HEK293 (cell line): ENCODE measurements around the gene TBC1D30.

Experiments used
- GLI4 ChIP-seq: fragments of 450-650 bp; formaldehyde crosslinking; IDR thresholded peaks from 2 replicates; pipeline ENCODE4 v1.5.1; 2016; ENCODE audit warnings: missing biosample characterization, missing genetic modification characterization
- GLIS1 ChIP-seq: fragments of 450-650 bp; formaldehyde crosslinking; IDR thresholded peaks from 2 replicates; pipeline ENCODE4 v1.5.1; 2016; ENCODE audit warnings: missing biosample characterization, missing genetic modification characterization
- GLIS2 ChIP-seq: fragments of 450-650 bp; formaldehyde crosslinking; IDR thresholded peaks from 2 replicates; pipeline ENCODE4 v1.5.1; 2016; ENCODE audit warnings: missing biosample characterization, missing genetic modification characterization
- KLF1 ChIP-seq: fragments of 450-650 bp; formaldehyde crosslinking; IDR thresholded peaks from 2 replicates; pipeline ENCODE4 v1.5.1; 2016; ENCODE audit warnings: missing biosample characterization, missing genetic modification characterization
- KLF16 ChIP-seq: fragments of 450-650 bp; formaldehyde crosslinking; IDR thresholded peaks from 2 replicates; pipeline ENCODE4 v1.5.1; 2017; ENCODE audit warnings: missing biosample characterization, missing genetic modification characterization
- KLF9 ChIP-seq: fragments of 450-650 bp; formaldehyde crosslinking; IDR thresholded peaks from 2 replicates; pipeline ENCODE4 v1.5.1; 2016; ENCODE audit warnings: missing biosample characterization, missing genetic modification characterization, low read depth
- MYNN ChIP-seq: fragments of 450-650 bp; formaldehyde crosslinking; IDR thresholded peaks from 2 replicates; pipeline ENCODE4 v1.5.1; 2016; ENCODE audit warnings: missing biosample characterization, missing genetic modification characterization, borderline replicate concordance
- SP3 ChIP-seq: fragments of 450-650 bp; formaldehyde crosslinking; IDR thresholded peaks from 2 replicates; pipeline ENCODE4 v1.5.1; 2016; ENCODE audit warnings: missing biosample characterization, missing genetic modification characterization
- ZBTB20 ChIP-seq: fragments of 450-650 bp; formaldehyde crosslinking; IDR thresholded peaks from 2 replicates; pipeline ENCODE4 v1.5.1; 2016; ENCODE audit warnings: missing biosample characterization, missing genetic modification characterization
- ZBTB21 ChIP-seq: fragments of 450-650 bp; formaldehyde crosslinking; IDR thresholded peaks from 2 replicates; pipeline ENCODE4 v1.5.1; 2017; ENCODE audit warnings: missing biosample characterization, missing genetic modification characterization
- ZBTB8A ChIP-seq: fragments of 450-650 bp; formaldehyde crosslinking; IDR thresholded peaks from 2 replicates; pipeline ENCODE4 v1.5.1; 2016; ENCODE audit warnings: missing biosample characterization, missing genetic modification characterization
- ZFP41 ChIP-seq: fragments of 450-650 bp; formaldehyde crosslinking; IDR thresholded peaks from 2 replicates; pipeline ENCODE4 v1.5.1; 2016; ENCODE audit warnings: missing biosample characterization, missing genetic modification characterization, borderline replicate concordance
- ZNF140 ChIP-seq: fragments of 450-650 bp; formaldehyde crosslinking; IDR thresholded peaks from 2 replicates; pipeline ENCODE4 v1.5.1; 2016; ENCODE audit warnings: missing biosample characterization, missing genetic modification characterization
- ZNF16 ChIP-seq: fragments of 450-650 bp; formaldehyde crosslinking; IDR thresholded peaks from 2 replicates; pipeline ENCODE4 v1.5.1; 2016; ENCODE audit warnings: low read depth, missing biosample characterization, missing genetic modification characterization
- ZNF341 ChIP-seq: fragments of 450-650 bp; formaldehyde crosslinking; IDR thresholded peaks from 2 replicates; pipeline ENCODE4; 2016; ENCODE audit warnings: low read depth, missing biosample characterization, missing genetic modification characterization
- ZNF37A ChIP-seq: fragments of 450-650 bp; IDR thresholded peaks from 2 replicates; pipeline ENCODE4 v1.5.1; 2018; ENCODE audit warnings: missing biosample characterization, missing genetic modification characterization
- ZNF423 ChIP-seq: fragments of 450-650 bp; formaldehyde crosslinking; IDR thresholded peaks from 2 replicates; pipeline ENCODE4 v1.5.1; 2016; ENCODE audit warnings: missing biosample characterization, missing genetic modification characterization
- ZNF48 ChIP-seq: fragments of 450-650 bp; formaldehyde crosslinking; IDR thresholded peaks from 2 replicates; pipeline ENCODE4 v1.5.1; 2016; ENCODE audit warnings: missing biosample characterization, missing genetic modification characterization
- ZNF560 ChIP-seq: fragments of 450-650 bp; formaldehyde crosslinking; IDR thresholded peaks from 2 replicates; pipeline ENCODE4 v1.5.1; 2017; ENCODE audit warnings: missing biosample characterization, missing genetic modification characterization, borderline replicate concordance
- ZNF585B ChIP-seq: fragments of 450-650 bp; formaldehyde crosslinking; IDR thresholded peaks from 2 replicates; pipeline ENCODE4 v1.5.1; 2016; ENCODE audit warnings: missing biosample characterization, missing genetic modification characterization
- ZNF624 ChIP-seq: fragments of 450-650 bp; formaldehyde crosslinking; IDR thresholded peaks from 2 replicates; pipeline ENCODE4 v1.5.1; 2017; ENCODE audit warnings: missing biosample characterization, missing genetic modification characterization
- ZNF654 ChIP-seq: fragments of 450-650 bp; formaldehyde crosslinking; IDR thresholded peaks from 2 replicates; pipeline ENCODE4 v1.5.1; 2016; ENCODE audit warnings: low read depth, missing biosample characterization, missing genetic modification characterization
- ZNF837 ChIP-seq: fragments of 450-650 bp; formaldehyde crosslinking; IDR thresholded peaks from 2 replicates; pipeline ENCODE4 v1.5.1; 2016; ENCODE audit warnings: missing biosample characterization, missing genetic modification characterization
- ZNF843 ChIP-seq: fragments of 450-650 bp; formaldehyde crosslinking; IDR thresholded peaks from 2 replicates; pipeline ENCODE4 v1.5.1; 2016; ENCODE audit warnings: missing biosample characterization, missing genetic modification characterization
- ZSCAN16 ChIP-seq: fragments of 450-650 bp; formaldehyde crosslinking; IDR thresholded peaks from 2 replicates; pipeline ENCODE4 v1.5.1; 2016; ENCODE audit warnings: missing biosample characterization, missing genetic modification characterization
- ZXDB ChIP-seq: fragments of 450-650 bp; formaldehyde crosslinking; IDR thresholded peaks from 2 replicates; pipeline ENCODE4 v1.5.1; 2016; ENCODE audit warnings: missing biosample characterization, missing genetic modification characterization
- TF ChIP-seq, protein P1 (sequence below): fragments of 450-650 bp; formaldehyde crosslinking; IDR thresholded peaks from 2 replicates; pipeline ENCODE4 v1.5.1; 2016; ENCODE audit warnings: missing biosample characterization, missing genetic modification characterization
- TF ChIP-seq, protein P2 (sequence below): fragments of 450-650 bp; formaldehyde crosslinking; IDR thresholded peaks from 2 replicates; pipeline ENCODE4 v1.5.1; 2016; ENCODE audit warnings: missing biosample characterization, missing genetic modification characterization
- TF ChIP-seq, protein P3 (sequence below): fragments of 450-650 bp; formaldehyde crosslinking; IDR thresholded peaks from 2 replicates; pipeline ENCODE4 v1.5.1; 2016; ENCODE audit warnings: missing biosample characterization, missing genetic modification characterization
- TF ChIP-seq, protein P4 (sequence below): fragments of 450-650 bp; formaldehyde crosslinking; IDR thresholded peaks from 2 replicates; pipeline ENCODE4 v1.5.0; 2017; ENCODE audit warnings: missing biosample characterization, missing genetic modification characterization, borderline replicate concordance
- TF ChIP-seq, protein P5 (sequence below): fragments of 450-650 bp; IDR thresholded peaks from 2 replicates; pipeline ENCODE4 v1.5.1; 2018; ENCODE audit warnings: missing biosample characterization, mild to moderate bottlenecking, missing genetic modification characterization

TBC1D30 gene

DNA sequence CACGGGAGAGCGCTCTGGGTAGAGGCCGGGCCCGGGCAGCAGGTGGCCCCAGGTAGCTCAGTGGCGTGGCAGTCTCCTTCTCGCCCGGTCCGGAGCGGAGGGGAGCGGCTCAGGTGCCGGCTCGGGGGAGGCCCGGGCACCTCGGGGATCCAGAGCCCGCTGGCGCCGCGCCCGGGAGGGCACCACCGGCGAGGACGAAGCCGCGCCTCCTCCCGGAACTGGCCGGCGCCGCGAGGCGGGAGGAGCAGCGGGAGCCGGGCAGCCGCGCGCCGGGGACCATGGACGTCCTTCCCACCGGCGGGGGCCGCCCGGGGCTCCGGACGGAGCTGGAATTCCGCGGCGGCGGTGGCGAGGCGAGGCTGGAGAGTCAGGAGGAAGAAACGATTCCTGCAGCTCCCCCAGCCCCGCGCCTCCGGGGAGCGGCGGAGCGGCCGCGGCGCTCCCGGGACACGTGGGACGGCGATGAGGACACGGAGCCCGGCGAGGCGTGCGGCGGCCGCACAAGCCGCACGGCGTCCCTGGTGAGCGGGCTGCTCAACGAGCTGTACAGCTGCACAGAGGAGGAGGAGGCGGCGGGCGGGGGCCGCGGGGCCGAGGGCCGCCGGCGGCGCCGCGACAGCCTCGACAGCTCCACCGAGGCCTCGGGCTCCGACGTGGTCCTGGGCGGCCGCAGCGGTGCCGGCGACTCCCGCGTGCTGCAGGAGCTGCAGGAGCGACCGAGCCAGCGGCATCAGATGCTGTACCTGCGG, 43.7 kb upstream of the TBC1D30 start (continued):
- TF ChIP-seq ZNF37A (no peak), KLF1 (tag by site-specific recombination) (no peak), GLIS2 (tag by site-specific recombination) (peak; percentile 90), ZNF837 (tag by site-specific recombination) (no peak), ZNF560 (no peak), KLF9 (tag by site-specific recombination) (0 out of 2 replicates have a peak, but pooled peaks have one; percentile 7), ZNF423 (tag by site-specific recombination) (0 out of 2 replicates have a peak, but pooled peaks have one; percentile 55), ZFP41 (tag by site-specific recombination) (no peak), SP3 (tag by site-specific recombination) (peak; percentile 48; the same call in 1 of the 2 replicates), ZBTB20 (tag by site-specific recombination) (peak; percentile 92), GLI4 (tag by site-specific recombination) (no peak), ZNF585B (tag by site-specific recombination) (peak; percentile 51; the same call in 1 of the 2 replicates), ZSCAN16 (tag by site-specific recombination) (0 out of 2 replicates have a peak, but pooled peaks have one; percentile 17), ZBTB21 (no peak), ZNF140 (tag by site-specific recombination) (no peak), ZBTB8A (peak; percentile 73), KLF16 (tag by site-specific recombination) (no peak; the same call in 1 of the 2 replicates), GLIS1 (tag by site-specific recombination) (peak; percentile 59; the same call in 1 of the 2 replicates), ZNF341 (tag by site-specific recombination) (peak; percentile 82), ZNF16 (tag by site-specific recombination) (no peak), ZNF843 (tag by site-specific recombination) (no peak), MYNN (no peak), ZNF624 (no peak), ZNF654 (tag by site-specific recombination) (no peak), ZNF48 (no peak), ZXDB (tag by site-specific recombination) (no peak)
- TF ChIP-seq, protein P1, sequence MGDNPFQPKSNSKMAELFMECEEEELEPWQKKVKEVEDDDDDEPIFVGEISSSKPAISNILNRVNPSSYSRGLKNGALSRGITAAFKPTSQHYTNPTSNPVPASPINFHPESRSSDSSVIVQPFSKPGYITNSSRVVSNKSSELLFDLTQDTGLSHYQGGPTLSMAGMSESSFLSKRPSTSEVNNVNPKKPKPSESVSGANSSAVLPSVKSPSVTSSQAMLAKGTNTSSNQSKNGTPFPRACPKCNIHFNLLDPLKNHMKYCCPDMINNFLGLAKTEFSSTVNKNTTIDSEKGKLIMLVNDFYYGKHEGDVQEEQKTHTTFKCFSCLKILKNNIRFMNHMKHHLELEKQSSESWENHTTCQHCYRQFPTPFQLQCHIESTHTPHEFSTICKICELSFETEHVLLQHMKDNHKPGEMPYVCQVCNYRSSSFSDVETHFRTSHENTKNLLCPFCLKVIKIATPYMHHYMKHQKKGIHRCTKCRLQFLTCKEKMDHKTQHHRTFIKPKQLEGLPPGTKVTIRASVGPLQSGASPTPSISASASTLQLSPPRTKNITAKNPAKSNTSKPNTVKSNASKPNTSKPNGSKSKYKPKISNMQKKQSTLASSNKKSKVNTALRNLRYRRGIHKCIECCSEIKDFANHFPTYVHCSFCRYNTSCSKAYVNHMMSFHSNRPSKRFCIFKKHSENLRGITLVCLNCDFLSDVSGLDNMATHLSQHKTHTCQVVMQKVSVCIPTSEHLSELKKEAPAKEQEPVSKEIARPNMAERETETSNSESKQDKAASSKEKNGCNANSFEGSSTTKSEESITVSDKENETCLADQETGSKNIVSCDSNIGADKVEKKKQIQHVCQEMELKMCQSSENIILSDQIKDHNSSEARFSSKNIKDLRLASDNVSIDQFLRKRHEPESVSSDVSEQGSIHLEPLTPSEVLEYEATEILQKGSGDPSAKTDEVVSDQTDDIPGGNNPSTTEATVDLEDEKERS = no peak
- TF ChIP-seq, protein P2, sequence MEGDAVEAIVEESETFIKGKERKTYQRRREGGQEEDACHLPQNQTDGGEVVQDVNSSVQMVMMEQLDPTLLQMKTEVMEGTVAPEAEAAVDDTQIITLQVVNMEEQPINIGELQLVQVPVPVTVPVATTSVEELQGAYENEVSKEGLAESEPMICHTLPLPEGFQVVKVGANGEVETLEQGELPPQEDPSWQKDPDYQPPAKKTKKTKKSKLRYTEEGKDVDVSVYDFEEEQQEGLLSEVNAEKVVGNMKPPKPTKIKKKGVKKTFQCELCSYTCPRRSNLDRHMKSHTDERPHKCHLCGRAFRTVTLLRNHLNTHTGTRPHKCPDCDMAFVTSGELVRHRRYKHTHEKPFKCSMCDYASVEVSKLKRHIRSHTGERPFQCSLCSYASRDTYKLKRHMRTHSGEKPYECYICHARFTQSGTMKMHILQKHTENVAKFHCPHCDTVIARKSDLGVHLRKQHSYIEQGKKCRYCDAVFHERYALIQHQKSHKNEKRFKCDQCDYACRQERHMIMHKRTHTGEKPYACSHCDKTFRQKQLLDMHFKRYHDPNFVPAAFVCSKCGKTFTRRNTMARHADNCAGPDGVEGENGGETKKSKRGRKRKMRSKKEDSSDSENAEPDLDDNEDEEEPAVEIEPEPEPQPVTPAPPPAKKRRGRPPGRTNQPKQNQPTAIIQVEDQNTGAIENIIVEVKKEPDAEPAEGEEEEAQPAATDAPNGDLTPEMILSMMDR (tag by site-specific recombination) = peak; percentile 47
- TF ChIP-seq, protein P3, sequence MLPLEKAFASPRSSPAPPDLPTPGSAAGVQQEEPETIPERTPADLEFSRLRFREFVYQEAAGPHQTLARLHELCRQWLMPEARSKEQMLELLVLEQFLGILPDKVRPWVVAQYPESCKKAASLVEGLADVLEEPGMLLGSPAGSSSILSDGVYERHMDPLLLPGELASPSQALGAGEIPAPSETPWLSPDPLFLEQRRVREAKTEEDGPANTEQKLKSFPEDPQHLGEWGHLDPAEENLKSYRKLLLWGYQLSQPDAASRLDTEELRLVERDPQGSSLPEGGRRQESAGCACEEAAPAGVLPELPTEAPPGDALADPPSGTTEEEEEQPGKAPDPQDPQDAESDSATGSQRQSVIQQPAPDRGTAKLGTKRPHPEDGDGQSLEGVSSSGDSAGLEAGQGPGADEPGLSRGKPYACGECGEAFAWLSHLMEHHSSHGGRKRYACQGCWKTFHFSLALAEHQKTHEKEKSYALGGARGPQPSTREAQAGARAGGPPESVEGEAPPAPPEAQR (tag by site-specific recombination) = no peak
- TF ChIP-seq, protein P4, sequence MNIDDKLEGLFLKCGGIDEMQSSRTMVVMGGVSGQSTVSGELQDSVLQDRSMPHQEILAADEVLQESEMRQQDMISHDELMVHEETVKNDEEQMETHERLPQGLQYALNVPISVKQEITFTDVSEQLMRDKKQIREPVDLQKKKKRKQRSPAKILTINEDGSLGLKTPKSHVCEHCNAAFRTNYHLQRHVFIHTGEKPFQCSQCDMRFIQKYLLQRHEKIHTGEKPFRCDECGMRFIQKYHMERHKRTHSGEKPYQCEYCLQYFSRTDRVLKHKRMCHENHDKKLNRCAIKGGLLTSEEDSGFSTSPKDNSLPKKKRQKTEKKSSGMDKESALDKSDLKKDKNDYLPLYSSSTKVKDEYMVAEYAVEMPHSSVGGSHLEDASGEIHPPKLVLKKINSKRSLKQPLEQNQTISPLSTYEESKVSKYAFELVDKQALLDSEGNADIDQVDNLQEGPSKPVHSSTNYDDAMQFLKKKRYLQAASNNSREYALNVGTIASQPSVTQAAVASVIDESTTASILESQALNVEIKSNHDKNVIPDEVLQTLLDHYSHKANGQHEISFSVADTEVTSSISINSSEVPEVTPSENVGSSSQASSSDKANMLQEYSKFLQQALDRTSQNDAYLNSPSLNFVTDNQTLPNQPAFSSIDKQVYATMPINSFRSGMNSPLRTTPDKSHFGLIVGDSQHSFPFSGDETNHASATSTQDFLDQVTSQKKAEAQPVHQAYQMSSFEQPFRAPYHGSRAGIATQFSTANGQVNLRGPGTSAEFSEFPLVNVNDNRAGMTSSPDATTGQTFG (tag by site-specific recombination) = no peak
- TF ChIP-seq, protein P5, sequence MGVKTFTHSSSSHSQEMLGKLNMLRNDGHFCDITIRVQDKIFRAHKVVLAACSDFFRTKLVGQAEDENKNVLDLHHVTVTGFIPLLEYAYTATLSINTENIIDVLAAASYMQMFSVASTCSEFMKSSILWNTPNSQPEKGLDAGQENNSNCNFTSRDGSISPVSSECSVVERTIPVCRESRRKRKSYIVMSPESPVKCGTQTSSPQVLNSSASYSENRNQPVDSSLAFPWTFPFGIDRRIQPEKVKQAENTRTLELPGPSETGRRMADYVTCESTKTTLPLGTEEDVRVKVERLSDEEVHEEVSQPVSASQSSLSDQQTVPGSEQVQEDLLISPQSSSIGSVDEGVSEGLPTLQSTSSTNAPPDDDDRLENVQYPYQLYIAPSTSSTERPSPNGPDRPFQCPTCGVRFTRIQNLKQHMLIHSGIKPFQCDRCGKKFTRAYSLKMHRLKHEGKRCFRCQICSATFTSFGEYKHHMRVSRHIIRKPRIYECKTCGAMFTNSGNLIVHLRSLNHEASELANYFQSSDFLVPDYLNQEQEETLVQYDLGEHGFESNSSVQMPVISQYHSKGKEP (tag by site-specific recombination) = no peak
